Motor neuron (in vitro differentiated cells): ENCODE data around the gene COL6A1. TPM values are rescaled to one million over a fixed set of nuclear protein-coding genes. Genes with fewer than 3 reads are reported as not detected.
A peak's percentile ranks its signal among the peaks of the same experiment; 100 is the strongest.
"Not testable (repeated sequence)": the region's sequence is repeated elsewhere in the genome, so short reads cannot be mapped to it uniquely, and the experiment has no call there.

Experiments used
- ATAC-seq, 8 experiments: fragments of 200-7000 bp; cut with Tn5 transposase; replicated peaks in 6 of 8; 2 replicates each; pipeline ENCODE4 v1.8.0; 2021; ENCODE audit warnings: mild to moderate bottlenecking in 8 of 8, moderate library complexity in 8 of 8
- H3K27ac ChIP-seq, 2 donors: fragments of 250-450 bp; sonication (Bioruptor Pico); 2 replicates each; pipeline ENCODE4 v1.9.0; 2021; ENCODE audit warnings: antibody characterized with exemption in 2 of 2, mild to moderate bottlenecking in 2 of 2, moderate library complexity in 1 of 2
- H3K4me1 ChIP-seq, 2 donors: fragments of 250-450 bp; sonication (Bioruptor Pico); replicated peaks in 1 of 2; 2 replicates each; pipeline ENCODE4 v1.6.1; 2021; ENCODE audit warnings: antibody characterized with exemption in 2 of 2, mild to moderate bottlenecking in 2 of 2, moderate library complexity in 1 of 2
- H3K4me3 ChIP-seq, 5 donors: fragments of 250-450 bp; sonication (Bioruptor Pico); 2 replicates each; pipeline ENCODE4 v1.9.0; 2021; ENCODE audit warnings: antibody characterized with exemption in 5 of 5, mild to moderate bottlenecking in 5 of 5, moderate library complexity in 4 of 5
- WGBS, 10 experiments: fragments of 450-650 bp; shearing (Covaris generic); methylation state at CpG; one replicate each; pipeline ENCODE4 v1.0.0; 2022; 5-methylcytosine and 5-hydroxymethylcytosine counted together
- in situ Hi-C, 9 experiments: fragments of 400-800 bp; cut with MboI; loops; one replicate each; pipeline ENCODE4 v1.15.0; 2021; ENCODE audit warnings: low sequenced_read_pairs in 9 of 9, low pct_unique_long_range_greater_than_20kb in 2 of 9; ENCODE audit not compliant: unreplicated experiment in 9 of 9
- total RNA-seq, 8 experiments: library from RNA; unstranded; fragments of 300-600 nt; gene quantifications; 2 replicates each; pipeline versions ENCODE4 v1.2.3 to v1.2.4, GENCODE V29; 2022

COL6A1 gene
- total RNA-seq, 8 experiments from 2014 or later = 12.4 to 184 (median 81.7) TPM

- WGBS, 10 experiments = 80 to 90% methylated on average over 2 to 6 of the region's 35 CpGs; no CpG with 5 or more reads in 8 of the 10 experiments
- H3K4me3 ChIP-seq = no peak overlapping the region
- in situ Hi-C loops = no loop called here
- no peak overlapping the region for H3K27ac ChIP-seq
- peak in 4 of 8 experiments; percentile 11 to 30 (median 15) for ATAC-seq
- H3K4me1 ChIP-seq = peaks cover 0 to 3% of the 10 kb centered on the region in 2 donors
Measured at GRCh38 chr21:45949928-45950739, 31.4 kb upstream of the COL6A1 start.

GRCh38 chr21:45950740-45951515, 30.6 kb upstream of the COL6A1 start:
- 10 to 67% (median 40%) methylated on average over 1 to 8 of the region's 21 CpGs; no CpG with 5 or more reads in 1 of the 10 experiments for WGBS, 10 experiments
- H3K4me1 ChIP-seq = peaks cover 0 to 3% of the 10 kb centered on the region in 2 donors
- in situ Hi-C loops = no loop called here
- ATAC-seq = peak; percentile 34 to 75 (median 63)
- H3K4me3 ChIP-seq = no peak overlapping the region
- H3K27ac ChIP-seq = no peak overlapping the region

GRCh38 chr21:45951676-45952075, 29.9 kb upstream of the COL6A1 start:
- Histone ChIP-seq H3K27ac (no peak overlapping the region), H3K4me3 (no peak overlapping the region), H3K4me1 (peaks cover 0 to 3% of the 10 kb centered on the region in 2 donors)
- ATAC-seq = no peak
- 60 to 100% (median 89%) methylated on average over 1 to 11 of the region's 15 CpGs; no CpG with 5 or more reads in 2 of the 10 experiments for WGBS, 10 experiments
- in situ Hi-C loops = no loop called here

GRCh38 chr21:45952527-45952926, 29.0 kb upstream of the COL6A1 start:
- H3K4me1 ChIP-seq, H3K27ac ChIP-seq, in situ Hi-C loops, H3K4me3 ChIP-seq, ATAC-seq: not testable (repeated sequence)
- WGBS, 10 experiments = 54 to 92% (median 84%) methylated on average over 2 to 8 of the region's 10 CpGs; no CpG with 5 or more reads in 6 of the 10 experiments

- WGBS, 10 experiments = 60 to 100% (median 92%) methylated on average over 1 to 10 of the region's 11 CpGs; no CpG with 5 or more reads in 2 of the 10 experiments
- ATAC-seq = no peak
- in situ Hi-C loops = no loop called here
Measured at GRCh38 chr21:45952974-45953373, 28.6 kb upstream of the COL6A1 start.

GRCh38 chr21:45954261-45954660, 27.3 kb upstream of the COL6A1 start:
- Histone ChIP-seq H3K4me3 (no peak overlapping the region), H3K27ac (no peak overlapping the region), H3K4me1 (peaks cover 0 to 3% of the 10 kb centered on the region in 2 donors)
- ATAC-seq = peak in 3 of 8 experiments; percentile 54 to 62 (median 58)
- 11 to 96% (median 65%) methylated on average over 3 to 8 of the region's 12 CpGs; no CpG with 5 or more reads in 3 of the 10 experiments for WGBS, 10 experiments
- in situ Hi-C loops = no loop called here

More at GRCh38 chr21:45952974-45953373, 28.6 kb upstream of the COL6A1 start:
- Histone ChIP-seq H3K27ac (no peak overlapping the region), H3K4me1 (peaks cover 0 to 3% of the 10 kb centered on the region in 2 donors), H3K4me3 (no peak overlapping the region)

GRCh38 chr21:45954921-45955320, 26.6 kb upstream of the COL6A1 start:
- H3K27ac ChIP-seq = no peak overlapping the region
- WGBS, 10 experiments = 89 to 100% (median 99%) methylated on average over 1 to 6 of the region's 6 CpGs
- no peak for ATAC-seq
- H3K4me1 ChIP-seq = peaks cover 0 to 3% of the 10 kb centered on the region in 2 donors
- no peak overlapping the region for H3K4me3 ChIP-seq
- in situ Hi-C loops = no loop called here

GRCh38 chr21:45957551-45957950, 24.0 kb upstream of the COL6A1 start:
- ATAC-seq = no peak
- Histone ChIP-seq H3K4me1 (peaks cover 0 to 3% of the 10 kb centered on the region in 2 donors), H3K4me3 (no peak overlapping the region), H3K27ac (no peak overlapping the region)
- in situ Hi-C loops = no loop called here
- WGBS, 10 experiments = 0 to 100% (median 88%) methylated on average over 1 to 4 of the region's 4 CpGs; no CpG with 5 or more reads in 1 of the 10 experiments

GRCh38 chr21:45957981-45958600, 23.5 kb upstream of the COL6A1 start:
- H3K4me1 ChIP-seq = peaks cover 0 to 3% of the 10 kb centered on the region in 2 donors
- WGBS, 10 experiments = 0 to 82% (median 70%) methylated on average over 3 to 7 of the region's 7 CpGs; no CpG with 5 or more reads in 1 of the 10 experiments
- no peak overlapping the region for H3K4me3 ChIP-seq
- H3K27ac ChIP-seq = no peak overlapping the region
- ATAC-seq = peak in 3 of 8 experiments; percentile 57 to 78 (median 74)
- in situ Hi-C loops = no loop called here

GRCh38 chr21:45959182-45959581, 22.4 kb upstream of the COL6A1 start:
- in situ Hi-C loops = no loop called here
- no peaks in the 10 kb centered on the region for H3K4me1 ChIP-seq
- no peak for ATAC-seq
- no peak overlapping the region for H3K4me3 ChIP-seq
- 17 to 80% (median 45%) methylated on average over 1 to 5 of the region's 5 CpGs; no CpG with 5 or more reads in 1 of the 10 experiments for WGBS, 10 experiments
- H3K27ac ChIP-seq = no peak overlapping the region

GRCh38 chr21:45959779-45960390, 21.7 kb upstream of the COL6A1 start:
- H3K4me1 ChIP-seq = no peaks in the 10 kb centered on the region
- WGBS, 10 experiments = 60 to 92% (median 79%) methylated on average over 2 to 8 of the region's 11 CpGs; no CpG with 5 or more reads in 4 of the 10 experiments
- H3K27ac ChIP-seq = no peak overlapping the region
- ATAC-seq = no peak
- in situ Hi-C loops = no loop called here
- H3K4me3 ChIP-seq = no peak overlapping the region

GRCh38 chr21:45961408-45961807, 20.2 kb upstream of the COL6A1 start:
- in situ Hi-C loops = not testable (repeated sequence)

More at GRCh38 chr21:45961408-45961807, 20.2 kb upstream of the COL6A1 start:
- not testable (repeated sequence) for H3K27ac ChIP-seq, ATAC-seq, H3K4me3 ChIP-seq, H3K4me1 ChIP-seq
- WGBS, 10 experiments = 0 to 80% (median 68%) methylated on average over 1 to 2 of the region's 2 CpGs; no CpG with 5 or more reads in 6 of the 10 experiments
